Measurements from ENCODE around the gene PROSER2.
"Not testable (repeated sequence)": the region's sequence is repeated elsewhere in the genome, so short reads cannot be mapped to it uniquely, and the experiment has no call there.

PROSER2 gene

DNA sequence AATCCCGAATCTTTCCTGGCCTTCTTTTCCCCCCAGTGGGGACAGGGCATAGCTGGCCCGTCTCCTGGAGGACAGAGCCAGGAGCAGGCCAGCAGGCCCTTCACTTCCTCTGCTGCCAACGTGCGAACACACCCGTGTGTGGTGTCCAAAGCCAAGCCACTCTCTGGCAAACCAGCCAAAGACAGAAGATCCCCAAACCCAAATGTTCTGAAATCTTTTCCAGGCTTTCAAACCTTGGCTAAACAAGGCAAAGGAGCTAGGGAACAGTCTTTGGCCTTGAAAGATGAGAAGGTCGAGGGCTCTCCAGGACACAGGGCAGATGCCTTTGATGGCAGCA lies 63.0 kb downstream of the PROSER2 start:
- DNase-seq (ENCODE audit: low read depth): no peak

DNA sequence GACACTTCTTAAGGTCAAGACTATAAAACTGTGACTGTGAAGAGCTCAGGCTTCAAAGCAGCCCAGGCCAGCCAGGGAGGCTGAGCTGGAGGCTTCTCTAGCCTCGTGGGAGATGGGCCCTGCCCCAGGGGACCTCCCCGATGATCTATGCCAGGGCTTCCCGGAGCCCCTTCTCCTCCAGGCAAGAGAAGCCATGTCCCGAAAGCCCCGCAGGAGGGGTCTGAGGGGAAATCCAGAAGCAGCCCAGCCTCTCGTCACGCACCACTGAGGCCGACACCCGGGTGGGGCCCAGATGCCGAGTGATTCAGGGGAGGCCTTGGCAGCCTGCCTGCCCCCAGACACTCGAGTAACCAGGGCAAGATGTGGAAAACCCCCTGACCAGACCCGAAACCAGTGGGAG lies 63.7 kb downstream of the PROSER2 start:
- no peak for DNase-seq (ENCODE audit: low read depth)

DNA sequence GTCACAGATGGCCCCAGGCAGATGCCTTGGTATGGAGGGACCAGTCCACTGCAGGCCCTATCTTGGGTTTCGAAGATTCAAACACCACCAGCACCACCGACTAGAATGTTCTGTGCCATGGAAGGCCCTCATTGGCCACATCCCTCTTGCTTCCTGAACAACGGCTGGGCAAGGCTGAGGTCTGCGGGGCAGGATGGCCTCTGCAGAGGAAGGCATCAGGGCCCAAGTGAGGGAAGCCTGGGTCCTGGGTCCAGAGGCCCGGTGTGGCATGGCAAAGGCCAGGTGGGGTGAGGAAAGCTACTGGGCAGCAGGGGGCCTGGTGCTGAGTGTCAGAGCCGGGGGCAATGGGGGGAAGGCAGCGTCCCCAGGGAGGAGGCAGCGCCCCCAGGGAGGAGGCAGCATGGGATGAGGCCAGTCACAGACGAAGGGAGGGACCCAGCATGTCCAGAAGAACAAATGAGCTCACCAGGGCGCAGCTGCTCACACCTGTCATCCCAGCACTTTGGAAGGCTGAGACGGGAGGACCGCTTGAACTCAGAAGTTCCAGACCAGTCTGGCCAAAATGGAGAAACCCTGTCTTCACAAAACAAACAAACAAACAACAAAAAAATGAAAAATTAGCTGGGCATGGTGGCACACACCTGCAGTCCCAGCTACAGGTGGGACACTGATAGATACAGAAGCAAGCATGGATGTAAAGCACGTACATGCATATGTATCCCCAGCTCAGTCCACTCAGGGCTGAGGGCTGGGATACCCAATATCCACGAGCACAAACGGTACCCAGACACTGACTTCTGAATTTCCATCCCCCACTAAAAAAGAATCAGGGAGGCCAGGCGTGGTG lies 64.4 kb downstream of the PROSER2 start:
- DNase-seq (ENCODE audit: low read depth): no peak

DNA sequence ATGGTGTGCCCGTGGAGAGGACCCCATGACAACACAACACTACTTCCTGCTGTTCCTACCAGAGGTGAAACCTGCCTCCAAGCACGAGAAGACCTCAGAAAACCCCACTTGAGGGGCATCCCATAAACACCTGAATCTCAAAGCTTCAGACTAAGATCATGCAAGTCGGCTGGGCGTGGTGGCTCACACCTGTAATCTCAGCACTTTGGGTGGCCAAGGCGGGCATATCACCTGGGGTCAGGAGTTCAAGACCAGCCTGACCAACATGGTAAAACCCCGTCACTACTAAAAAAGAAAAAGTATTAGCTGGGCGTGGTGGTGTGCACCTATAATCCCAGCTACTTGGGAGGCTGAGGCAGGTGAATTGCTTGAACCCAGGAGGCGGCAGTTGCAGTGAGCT lies 66.1 kb downstream of the PROSER2 start:
- not testable (repeated sequence) for DNase-seq (ENCODE audit: low read depth)

DNA sequence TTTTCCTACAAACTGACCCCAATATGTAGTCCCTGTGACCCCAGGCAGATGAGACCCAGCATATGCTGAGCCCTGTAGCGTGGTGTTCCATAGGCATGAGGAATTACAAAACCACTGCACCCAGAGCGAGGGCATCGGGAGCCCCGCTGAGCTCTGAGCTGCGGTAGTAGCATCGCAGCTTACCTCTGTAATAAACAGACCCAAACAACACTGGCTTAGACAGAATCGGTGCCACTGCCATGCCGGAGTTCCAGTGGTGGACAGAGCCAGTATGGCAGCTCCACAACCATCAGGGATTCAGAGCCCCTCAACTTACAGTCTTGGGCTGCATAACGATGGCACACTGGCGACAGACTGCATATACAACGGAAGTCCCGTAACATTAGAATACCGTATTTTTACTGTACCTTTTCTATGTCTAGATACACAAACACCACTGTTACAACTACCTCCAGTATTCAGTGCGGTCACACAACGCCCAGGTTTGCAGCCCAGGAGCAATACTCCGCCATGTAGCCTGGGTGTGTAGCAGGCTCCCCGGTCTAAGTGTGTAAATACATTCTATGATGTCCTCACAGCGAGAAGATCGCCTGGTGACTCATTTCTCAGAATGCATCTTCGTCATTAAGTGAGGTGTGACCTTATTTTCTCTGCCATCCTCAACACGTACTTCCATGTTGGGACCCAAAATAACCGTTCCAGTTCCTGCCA lies 68.8 kb downstream of the PROSER2 start:
- DNase-seq (ENCODE audit: low read depth): no peak

DNA sequence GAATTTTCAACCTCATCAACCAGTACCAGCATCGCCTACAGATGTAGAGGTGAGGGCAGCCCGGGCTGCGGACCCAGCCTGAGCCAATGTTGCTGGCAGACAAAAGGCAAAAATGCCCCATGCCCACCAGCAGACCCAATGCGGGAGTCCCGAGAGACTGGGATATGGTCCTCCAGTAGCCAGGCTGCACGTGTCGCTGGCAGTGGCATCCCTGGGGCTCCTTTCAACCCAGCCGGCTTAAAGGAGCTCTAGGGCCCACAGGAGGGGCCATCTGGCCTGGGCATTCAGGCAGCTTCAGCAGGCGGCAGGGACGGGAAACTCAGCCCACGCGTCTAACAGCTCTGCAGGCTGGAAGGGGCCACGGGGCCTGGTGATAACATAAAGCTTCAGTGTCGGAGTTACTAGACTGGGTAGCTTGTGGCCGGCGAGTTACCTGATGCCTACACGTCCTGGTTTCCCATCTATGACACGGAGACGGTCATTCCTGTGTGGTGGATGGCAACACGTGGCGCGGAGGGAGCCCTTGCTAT lies 70.7 kb downstream of the PROSER2 start:
- DNase-seq (ENCODE audit: low read depth): no peak

DNA sequence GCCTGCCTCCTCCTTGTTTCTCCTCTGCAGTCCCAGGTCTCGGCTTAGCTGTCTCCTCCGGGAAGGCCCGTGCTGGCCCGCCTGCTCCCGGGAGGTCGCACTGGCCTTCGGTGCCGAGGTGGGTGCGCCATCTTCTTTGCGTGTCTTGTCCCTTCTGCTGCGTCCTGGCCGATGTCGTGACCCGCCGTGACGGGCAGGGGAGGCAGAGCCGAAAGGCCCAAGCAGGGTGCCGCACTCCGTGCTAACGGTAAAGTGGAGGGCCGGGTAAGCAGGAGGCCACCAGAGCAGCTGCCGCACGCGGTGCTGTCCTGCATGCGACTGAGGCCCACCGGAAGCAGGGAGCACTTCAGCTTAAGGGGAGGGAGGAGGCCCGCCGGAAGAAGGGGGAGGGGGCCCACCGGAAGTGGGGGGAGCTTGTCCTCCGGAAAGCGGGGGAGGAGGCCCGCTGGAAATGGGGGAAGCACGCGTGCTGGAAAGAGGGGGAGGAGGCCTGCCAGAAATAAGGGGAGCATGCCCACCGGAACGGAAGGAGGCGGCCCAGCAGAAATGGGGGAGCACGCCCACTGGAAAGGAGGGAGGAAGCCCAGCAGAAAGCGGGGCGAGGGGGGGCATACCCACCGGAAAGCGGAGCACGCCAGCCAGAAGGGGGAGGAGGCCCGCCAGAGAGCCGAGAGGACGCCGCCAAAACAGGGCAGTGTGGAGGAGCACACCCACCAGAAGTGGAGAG lies 71.4 kb downstream of the PROSER2 start:
- DNase-seq (ENCODE audit: low read depth): no peak

DNA sequence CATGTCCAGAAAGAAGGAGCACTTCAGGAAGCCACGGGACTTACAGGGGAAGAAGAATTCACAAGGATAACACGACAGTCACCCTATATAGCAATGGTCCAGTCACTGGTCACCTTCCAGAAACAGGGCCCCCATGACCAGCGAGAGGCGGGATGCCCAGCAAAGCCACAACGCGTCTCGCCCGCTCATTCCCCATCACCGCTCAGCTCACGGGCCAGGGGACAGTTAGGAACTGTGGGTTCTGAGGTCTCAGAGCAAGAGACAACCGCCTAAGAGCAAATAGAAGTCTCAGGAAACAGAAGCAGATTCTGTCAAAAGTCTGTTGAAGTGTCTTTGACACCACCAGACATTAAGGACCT lies 71.9 kb downstream of the PROSER2 start:
- DNase-seq (ENCODE audit: low read depth): no peak

DNA sequence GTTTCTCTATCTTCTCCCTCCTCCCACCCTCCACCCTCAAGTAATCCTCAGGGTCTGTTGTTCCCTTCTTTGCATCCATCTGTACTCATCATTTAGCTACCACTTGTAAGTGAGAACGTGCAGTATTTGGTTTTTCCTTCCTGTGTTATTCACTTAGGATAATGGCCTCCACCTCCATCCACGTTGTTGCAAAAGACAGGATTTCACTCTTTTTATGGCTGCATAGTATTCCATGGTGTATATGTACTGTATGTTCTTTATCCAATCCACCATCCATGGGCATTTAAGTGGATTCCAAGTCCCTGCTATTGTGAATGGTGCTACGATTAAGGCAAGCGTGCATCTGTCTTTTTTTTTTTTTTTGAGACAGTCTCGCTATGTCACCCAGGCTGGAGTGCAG lies 72.4 kb downstream of the PROSER2 start:
- DNase-seq (ENCODE audit: low read depth): no peak

DNA sequence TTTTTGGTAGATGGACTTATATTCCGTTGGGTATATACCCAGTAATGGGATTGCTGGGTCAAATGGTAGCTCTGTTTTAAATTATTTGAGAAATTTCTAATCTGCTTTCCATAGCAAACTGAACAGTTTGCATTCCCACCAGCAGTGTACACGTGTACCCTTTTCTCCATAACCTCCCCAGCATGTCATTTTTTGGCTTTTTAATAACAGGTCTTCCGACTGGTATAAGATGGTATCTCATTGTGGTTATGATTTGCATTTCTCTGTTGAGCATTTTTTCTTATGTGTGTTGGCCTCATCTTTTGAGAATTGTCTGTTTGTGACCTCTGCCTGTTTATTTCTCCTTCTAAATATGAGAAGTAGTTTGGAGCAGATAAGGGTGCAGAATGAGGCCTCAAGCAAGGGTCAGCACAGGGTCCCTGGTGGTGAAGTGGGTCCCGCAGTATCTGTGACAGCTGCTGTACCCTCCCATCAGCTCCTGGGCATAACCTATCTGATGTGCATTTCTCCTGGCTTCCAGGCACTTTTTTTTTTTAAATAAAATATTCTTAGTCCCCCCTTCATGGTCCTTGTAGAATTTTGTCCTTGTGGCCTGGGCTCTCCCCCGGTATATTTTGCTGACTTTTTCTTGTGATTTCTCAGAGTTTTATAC lies 73.5 kb downstream of the PROSER2 start:
- DNase-seq (ENCODE audit: low read depth): no peak

DNA sequence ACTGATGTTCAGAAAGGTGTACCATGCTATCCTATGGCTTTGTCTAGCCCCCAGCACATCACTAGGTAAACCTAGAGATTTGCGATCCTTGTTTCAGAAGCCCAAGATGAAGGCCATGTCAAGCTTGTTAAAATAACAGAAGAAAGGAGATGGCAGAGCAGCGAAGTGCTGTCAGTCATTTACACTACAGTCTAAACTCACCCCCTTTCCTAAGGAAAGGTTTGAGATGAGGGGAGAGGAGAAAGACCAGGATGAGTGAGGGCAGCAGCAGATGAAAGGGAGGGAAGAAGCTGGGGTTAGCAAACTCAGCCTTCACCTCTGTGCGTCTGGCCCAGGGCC lies 74.8 kb downstream of the PROSER2 start:
- no peak for DNase-seq (ENCODE audit: low read depth)

DNA sequence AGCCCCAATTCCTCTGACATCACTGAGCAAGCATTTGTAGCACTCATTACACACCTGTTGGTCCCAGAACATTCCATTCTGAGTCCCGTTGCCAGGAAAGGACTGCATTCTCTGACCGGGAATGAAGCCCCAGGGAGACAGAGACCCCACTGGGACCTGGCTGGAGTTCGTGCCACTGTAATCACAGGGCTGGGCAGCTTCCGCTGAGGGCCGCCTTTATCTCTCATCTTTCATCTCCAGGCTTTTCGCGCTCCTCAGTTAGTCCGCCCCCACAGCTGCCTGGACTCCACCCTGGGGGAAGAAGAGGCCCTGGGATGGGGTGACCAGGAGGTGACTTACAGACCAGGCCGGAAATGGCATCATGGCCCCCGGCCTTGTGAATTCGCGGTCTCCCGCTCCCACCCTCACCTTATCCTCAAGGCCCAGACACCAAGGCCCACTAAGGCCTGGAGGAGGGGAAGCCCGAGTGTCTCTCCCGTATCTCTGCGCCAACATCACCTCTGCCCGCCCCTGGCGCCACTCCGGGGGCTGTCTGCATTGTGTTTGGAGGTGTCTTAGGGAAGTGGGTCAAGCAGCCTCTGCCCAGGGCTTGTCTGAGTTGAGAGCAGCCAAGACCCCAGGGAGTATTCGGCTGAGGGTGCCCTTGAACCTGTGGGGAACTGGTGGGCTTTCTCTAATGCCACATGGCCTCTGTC lies 75.4 kb downstream of the PROSER2 start:
- no peak for DNase-seq (ENCODE audit: low read depth)

DNA sequence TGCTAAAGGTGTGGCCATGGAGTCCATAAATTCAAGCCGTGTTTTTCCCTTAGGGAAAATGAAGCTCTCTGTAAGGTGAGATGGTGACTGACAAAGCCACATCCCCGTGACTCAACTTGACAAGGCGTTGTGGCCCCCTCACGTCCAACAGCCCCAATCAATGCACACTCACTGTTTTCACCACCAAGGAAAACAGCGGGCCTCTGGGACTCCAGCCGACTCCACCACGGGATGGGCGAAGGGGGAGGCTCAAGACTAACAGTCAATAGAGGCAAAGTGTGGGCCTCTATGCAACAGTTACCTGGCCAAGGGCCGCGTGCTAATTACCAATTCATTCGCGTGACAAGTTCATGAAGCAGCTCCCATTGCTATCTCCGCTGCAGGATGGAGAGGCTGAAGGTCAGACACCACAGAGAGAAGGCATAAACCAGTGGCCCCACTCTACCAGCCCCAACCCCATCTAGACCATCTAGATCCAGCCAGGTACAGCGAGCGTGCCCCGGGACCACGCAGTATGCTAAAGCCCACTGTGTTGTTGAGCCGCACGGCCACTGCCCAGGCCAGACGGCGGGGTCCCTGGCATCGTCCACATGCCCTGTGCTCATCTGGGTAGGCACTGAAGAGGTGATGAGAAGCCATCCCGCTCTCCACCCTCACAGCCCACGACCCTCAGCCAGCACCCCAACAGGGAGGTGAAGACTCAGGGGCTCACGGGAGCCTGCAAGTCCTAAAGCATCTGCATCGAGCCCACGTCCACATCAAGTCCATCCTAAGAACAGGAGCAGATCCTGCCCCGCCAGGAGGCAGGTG lies 76.1 kb downstream of the PROSER2 start:
- DNase-seq (ENCODE audit: low read depth): no peak

DNA sequence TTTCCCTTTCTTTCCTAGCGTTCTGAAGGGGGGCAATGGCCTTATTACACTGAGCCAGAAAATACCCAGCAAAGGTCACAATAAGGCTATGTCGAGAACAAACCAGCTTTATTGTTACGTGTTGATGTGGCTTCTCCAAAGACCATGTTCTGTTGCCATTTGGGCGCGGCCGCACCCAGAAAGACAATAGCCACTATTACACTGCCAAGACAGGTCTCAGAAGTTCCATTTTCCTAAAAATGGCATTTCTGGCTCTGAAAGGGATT lies 77.8 kb downstream of the PROSER2 start:
- DNase-seq (ENCODE audit: low read depth): no peak

DNA sequence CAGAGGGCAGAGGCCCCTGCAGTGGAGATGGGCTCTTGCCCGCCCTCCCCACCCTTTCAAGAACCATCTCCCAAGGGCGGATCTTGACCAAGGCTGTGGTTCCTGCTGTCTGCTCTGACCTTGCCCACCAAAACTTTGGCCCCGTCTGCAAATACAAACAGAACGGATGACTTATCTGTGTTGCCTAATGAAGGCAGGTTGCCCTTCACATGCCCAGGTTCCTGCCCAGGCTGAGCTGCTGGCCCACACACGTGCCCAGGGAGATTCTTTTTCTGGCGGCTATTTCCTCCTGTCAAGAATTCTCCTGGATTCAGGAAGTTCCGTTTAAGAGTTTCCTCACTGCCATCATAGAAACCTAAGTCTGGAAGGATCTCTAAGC lies 78.3 kb downstream of the PROSER2 start:
- DNase-seq (ENCODE audit: low read depth): no peak

DNA sequence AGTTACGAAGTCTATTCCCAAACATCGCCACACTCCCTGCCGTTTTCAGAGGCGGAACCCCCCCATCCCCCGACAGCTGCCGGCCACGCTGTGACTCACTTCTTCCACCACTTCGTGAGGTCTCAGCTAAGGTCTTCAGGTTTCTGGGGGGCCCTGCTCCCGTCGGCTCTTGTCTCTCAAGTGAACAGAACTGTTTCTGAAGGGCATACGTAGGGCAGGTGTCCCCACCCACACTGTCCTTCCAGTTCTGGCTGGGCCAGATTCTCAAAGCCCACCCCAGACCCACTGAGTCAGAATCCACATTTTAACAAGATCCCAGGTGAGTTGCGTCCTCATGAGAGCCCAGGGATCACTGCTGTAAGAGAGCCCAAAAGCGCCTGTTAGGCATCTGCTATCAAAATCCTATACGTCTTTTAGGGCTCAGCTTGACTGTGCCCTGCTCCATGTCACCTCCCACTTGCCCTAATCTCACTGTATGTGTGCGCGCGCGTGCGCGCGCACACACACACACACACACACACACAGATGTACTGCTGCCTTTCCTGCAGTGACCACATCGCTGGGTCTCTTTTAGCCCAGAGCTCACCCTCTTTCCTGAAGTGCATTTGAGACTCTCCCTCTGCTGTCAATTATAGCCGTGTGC lies 78.8 kb downstream of the PROSER2 start:
- no peak for DNase-seq (ENCODE audit: low read depth)

DNA sequence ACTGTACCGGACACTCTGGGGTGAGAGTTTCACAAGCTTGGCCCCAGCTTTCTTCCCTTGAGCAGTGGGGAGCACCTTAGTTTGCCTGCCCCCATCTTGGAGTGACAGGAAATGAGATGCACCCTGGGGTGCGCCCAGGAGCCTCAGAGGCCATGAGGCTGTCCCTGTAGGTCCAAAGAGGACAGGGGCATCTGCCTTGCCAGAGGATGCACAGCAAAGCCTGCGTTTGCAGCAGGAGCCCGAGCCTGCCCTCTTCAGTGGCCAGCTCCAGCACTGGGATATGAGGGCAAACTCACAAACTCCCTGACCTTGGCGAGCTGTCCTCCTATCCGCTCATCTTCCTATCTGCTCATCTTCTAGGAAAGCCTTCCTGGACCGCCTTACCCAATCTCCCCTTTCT lies 79.5 kb downstream of the PROSER2 start:
- no peak for DNase-seq (ENCODE audit: low read depth)

DNA sequence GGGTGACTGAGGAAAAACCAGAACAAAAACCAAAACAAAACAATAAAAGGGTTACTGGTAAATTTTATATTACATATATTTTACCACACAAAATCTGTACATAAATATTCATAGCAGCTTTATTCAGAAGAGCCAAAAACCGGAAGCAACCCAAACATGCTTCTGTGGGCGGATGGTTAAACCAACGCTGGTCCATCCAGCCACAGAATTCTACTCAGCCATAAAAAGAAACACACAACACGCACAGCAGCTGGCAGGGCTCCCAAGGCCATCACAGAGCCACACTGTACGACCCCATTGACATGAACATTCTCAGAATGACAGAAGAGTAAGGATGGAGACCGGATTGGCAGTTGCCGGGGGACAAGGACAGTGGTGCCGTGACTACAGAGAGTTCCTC lies 83.6 kb downstream of the PROSER2 start:
- DNase-seq (ENCODE audit: low read depth): no peak

DNA sequence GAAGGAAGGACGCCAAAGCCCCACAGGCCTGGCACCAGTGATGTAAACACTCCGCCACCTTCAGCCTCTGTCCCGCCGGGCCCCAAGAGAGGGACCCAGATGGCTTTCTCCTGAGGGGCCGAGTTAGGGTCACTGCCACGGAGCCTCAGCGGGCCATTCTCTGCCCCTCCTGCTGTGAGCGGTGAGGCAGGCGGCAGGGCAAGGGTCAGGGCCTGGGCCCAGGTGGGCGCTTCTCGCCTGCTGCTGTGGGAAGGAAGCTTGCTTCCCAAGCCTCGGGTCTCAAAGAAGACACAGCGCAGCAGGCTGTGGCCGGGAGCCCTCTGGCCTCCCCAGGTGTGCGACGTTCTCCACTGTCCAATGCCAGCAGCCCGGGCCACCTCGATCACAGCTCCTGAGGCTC lies 84.8 kb downstream of the PROSER2 start:
- no peak for DNase-seq (ENCODE audit: low read depth)

DNA sequence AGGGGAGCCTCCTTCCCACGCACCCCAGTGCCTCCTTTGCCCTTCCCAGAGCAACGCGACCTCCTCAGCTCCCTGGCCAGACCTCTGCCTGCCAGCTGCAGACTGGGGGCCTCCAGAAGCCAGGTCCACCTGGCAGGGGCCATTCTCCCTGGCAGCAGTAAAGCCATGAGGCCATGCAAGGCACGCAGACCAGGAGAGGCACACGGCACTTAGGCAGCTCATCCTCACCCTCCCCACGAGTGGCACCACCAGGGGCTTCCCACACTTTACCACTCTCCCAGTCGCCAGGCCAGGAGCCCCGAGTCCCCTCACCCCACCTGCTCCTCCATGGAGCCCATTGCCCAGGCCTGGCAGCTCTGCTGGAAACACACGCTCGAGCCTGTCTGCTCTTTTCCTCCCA lies 85.4 kb downstream of the PROSER2 start:
- no peak for DNase-seq (ENCODE audit: low read depth)

DNA sequence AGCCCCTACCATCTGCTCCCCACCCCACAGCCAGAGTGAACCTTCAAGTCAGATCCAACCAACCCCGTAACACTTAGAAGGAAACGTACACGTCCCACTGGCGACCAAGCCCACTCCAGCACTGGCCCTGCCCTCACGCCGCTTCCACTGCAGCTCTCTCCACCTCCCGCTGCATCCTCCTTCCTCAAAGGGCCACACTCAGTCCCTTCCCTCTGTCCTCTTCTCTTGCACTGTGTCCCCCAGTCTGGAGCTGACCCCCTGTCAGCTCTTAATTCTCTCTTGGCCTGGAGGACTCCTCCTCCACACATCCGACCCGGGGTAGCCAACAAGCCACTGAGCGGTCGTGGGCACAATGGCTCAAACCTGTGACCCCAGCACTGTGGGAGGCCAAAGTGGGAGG lies 85.8 kb downstream of the PROSER2 start:
- no peak for DNase-seq (ENCODE audit: low read depth)
